Measurements from ENCODE around the gene DLG2.

Gene DLG2

GRCh38 chr11:84465040-84465439, 1162.1 kb downstream of the DLG2 start:
- DNase-seq (ENCODE audit: low spot score): no peak

- DNase-seq (ENCODE audit: low spot score): no peak
Observed at GRCh38 chr11:84455691-84456090, 1171.5 kb downstream of the DLG2 start.

GRCh38 chr11:84452211-84452610, 1174.9 kb downstream of the DLG2 start:
- DNase-seq (ENCODE audit: low spot score): no peak

GRCh38 chr11:84438565-84438964, 1188.6 kb downstream of the DLG2 start:
- no peak for DNase-seq (ENCODE audit: low spot score)

- DNase-seq (ENCODE audit: low spot score): peak; percentile 33
Observed at GRCh38 chr11:84437071-84437980, 1189.8 kb downstream of the DLG2 start.

GRCh38 chr11:84430661-84431060, 1196.5 kb downstream of the DLG2 start:
- DNase-seq (ENCODE audit: low spot score): no peak

- DNase-seq (ENCODE audit: low spot score): no peak
Observed at GRCh38 chr11:84425673-84426072, 1201.5 kb downstream of the DLG2 start.

- peak; percentile 28 for DNase-seq (ENCODE audit: low spot score)
Observed at GRCh38 chr11:84420271-84420670, 1206.9 kb downstream of the DLG2 start.

- DNase-seq (ENCODE audit: low spot score): no peak
Observed at GRCh38 chr11:84419616-84420015, 1207.5 kb downstream of the DLG2 start.

GRCh38 chr11:84414920-84415319, 1212.2 kb downstream of the DLG2 start:
- no peak for DNase-seq (ENCODE audit: low spot score)

GRCh38 chr11:84413549-84413948, 1213.6 kb downstream of the DLG2 start:
- no peak for DNase-seq (ENCODE audit: low spot score)

GRCh38 chr11:84412862-84413261, 1214.3 kb downstream of the DLG2 start:
- no peak for DNase-seq (ENCODE audit: low spot score)

- peak; percentile 40 for DNase-seq (ENCODE audit: low spot score)
Observed at GRCh38 chr11:84408946-84409411, 1218.2 kb downstream of the DLG2 start.

GRCh38 chr11:84407091-84407490, 1220.1 kb downstream of the DLG2 start:
- DNase-seq (ENCODE audit: low spot score): no peak

GRCh38 chr11:84398017-84398626, 1229.0 kb downstream of the DLG2 start:
- DNase-seq (ENCODE audit: low spot score): peak; percentile 48

GRCh38 chr11:84396521-84396920, 1230.6 kb downstream of the DLG2 start:
- peak; percentile 15 for DNase-seq (ENCODE audit: low spot score)

- no peak for DNase-seq (ENCODE audit: low spot score)
Observed at GRCh38 chr11:84390441-84391078, 1236.6 kb downstream of the DLG2 start.

- DNase-seq (ENCODE audit: low spot score): no peak
Observed at GRCh38 chr11:84389696-84390095, 1237.4 kb downstream of the DLG2 start.

- DNase-seq (ENCODE audit: low spot score): peak; percentile 63
Observed at GRCh38 chr11:84384731-84385130, 1242.4 kb downstream of the DLG2 start.

- DNase-seq (ENCODE audit: low spot score): no peak
Observed at GRCh38 chr11:84383576-84383975, 1243.6 kb downstream of the DLG2 start.

- no peak for DNase-seq (ENCODE audit: low spot score)
Observed at GRCh38 chr11:84381666-84382065, 1245.5 kb downstream of the DLG2 start.

- no peak for DNase-seq (ENCODE audit: low spot score)
Observed at GRCh38 chr11:84372381-84372950, 1254.7 kb downstream of the DLG2 start.
